ENCODE measurements around the gene AK8.

The AK8 gene

GRCh38 chr9:132769906-132770769, 107.9 kb downstream of the AK8 start:
- peak; percentile 44 for DNase-seq

GRCh38 chr9:132768932-132769905, 108.9 kb downstream of the AK8 start:
- peak; percentile 48 for DNase-seq

DNA sequence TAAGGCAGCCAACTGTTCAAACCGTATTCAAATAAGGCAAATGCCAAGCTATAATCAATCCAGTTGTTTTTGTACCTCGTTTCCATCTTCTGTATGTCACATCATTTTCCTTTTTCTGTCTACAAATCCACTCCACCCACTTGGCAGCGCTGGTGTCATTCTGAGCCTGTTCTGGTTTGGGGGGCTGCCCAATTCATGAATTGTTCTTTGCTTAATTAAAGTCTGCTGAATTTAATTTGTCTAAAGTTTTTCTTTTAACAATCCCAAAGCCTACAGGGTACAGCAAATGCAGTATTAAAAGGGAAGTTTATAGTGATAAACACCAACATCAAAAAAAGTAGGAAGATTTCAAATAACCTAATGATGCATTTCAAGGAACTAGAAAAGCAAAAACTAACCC, 114.5 kb downstream of the AK8 start:
- DNase-seq = no peak

GRCh38 chr9:132762896-132763295, 115.2 kb downstream of the AK8 start:
- no peak for DNase-seq

- DNase-seq = no peak
Observed at GRCh38 chr9:132761602-132762001, 116.5 kb downstream of the AK8 start.

DNA sequence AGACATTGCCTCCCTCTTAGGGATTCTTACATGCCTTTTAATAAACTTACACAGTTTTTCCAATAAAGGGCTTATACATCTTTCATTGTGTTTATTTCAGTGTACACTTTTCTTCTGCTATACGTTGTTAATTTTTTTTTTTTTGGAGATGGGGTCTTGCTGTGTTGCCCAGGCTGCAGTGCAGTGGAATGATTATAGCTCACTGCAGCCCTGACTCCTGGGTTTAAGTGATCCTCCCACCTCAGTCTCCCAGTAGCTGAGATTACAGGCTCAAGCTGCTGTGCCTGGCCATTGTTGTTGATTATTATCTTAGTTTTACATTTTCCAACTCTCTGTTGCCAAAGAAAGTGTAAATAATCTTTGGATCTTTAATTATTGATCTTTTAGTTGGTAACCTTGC, 118.0 kb downstream of the AK8 start:
- DNase-seq = no peak

DNA sequence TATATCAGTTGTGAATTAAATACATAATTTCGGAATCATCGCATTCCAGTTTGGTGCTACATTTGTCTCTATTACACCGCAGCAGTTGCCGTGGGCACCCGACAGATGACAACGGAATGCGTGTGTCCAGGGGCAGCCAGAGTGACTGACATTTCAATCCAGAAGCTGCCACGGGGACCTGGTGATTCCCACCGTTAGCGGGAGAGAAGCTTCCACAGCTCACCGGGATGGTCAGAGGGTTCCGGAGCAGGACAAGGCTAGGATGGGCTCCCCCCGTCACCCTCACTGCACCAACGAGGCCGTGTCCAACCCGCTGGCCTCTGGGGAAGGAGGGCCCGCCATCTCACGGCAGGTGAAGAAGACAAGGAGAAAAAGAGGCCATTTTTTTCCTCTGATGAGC, 121.1 kb downstream of the AK8 start:
- no peak for DNase-seq

GRCh38 chr9:132756214-132756845, 121.8 kb downstream of the AK8 start:
- no peak for DNase-seq

DNA sequence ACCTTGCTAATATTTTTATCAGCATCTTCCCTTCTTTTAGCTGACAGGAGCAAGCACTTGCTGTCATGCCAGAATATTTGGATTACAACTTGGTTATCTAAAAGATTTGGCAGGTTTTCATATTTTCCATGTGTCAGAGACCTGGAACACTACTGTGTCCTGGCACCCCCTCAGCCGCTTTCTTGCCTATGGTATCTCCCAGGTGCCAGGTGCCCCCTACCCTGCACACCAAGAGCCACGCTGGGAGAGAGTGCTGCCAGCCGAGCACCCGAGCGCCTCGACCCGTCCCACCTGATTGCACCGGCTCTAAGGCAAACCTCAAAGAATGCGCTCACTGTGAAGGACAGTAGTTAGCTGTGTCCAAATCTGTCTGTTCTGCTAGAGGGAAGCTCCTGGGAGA, 123.0 kb downstream of the AK8 start:
- no peak for DNase-seq

GRCh38 chr9:132754236-132754635, 123.8 kb downstream of the AK8 start:
- DNase-seq = no peak

GRCh38 chr9:132753593-132753880, 124.5 kb downstream of the AK8 start:
- no peak for DNase-seq

- DNase-seq = no peak
Observed at GRCh38 chr9:132752877-132753592, 125.0 kb downstream of the AK8 start.

GRCh38 chr9:132750668-132751067, 127.4 kb downstream of the AK8 start:
- DNase-seq = no peak

- no peak for DNase-seq
Observed at GRCh38 chr9:132749306-132749705, 128.8 kb downstream of the AK8 start.

GRCh38 chr9:132748450-132748849, 129.6 kb downstream of the AK8 start:
- DNase-seq = no peak

- DNase-seq = no peak
Observed at GRCh38 chr9:132745756-132746709, 132.1 kb downstream of the AK8 start.

GRCh38 chr9:132744881-132745755, 133.0 kb downstream of the AK8 start:
- no peak for DNase-seq

DNA sequence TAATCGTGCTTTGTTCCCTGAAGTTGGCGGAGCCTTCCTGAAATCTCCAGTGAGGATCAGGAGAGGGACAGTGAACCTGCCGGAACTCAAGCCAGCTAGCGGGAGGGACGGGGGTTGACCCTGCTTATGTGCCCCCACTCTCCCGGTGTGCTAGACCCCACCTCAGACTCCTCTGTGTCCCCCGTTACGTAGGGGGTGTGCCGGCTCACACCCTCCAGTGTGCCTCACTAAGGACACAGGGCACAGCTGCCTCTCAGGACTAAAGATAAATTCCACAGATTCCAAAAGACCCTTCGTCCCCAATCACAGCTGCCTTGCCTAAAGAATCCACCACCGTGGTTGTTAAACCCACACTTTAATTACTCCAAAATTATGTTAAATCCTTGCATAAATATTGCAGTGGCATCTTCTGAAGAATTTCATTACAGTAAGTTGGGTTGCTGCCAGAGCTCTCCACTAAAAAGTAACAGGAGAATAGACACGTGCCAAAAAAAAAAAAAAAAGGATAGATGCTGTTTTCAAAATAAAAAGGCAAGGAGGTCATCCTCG, 134.1 kb downstream of the AK8 start:
- DNase-seq = no peak

- no peak for DNase-seq
Observed at GRCh38 chr9:132742821-132743311, 135.2 kb downstream of the AK8 start.

Measured in 8988T (cell line).